Lower leg skin (tissue), 3 donors: ENCODE results near the gene ZNF560.

ENCODE experiments used
- CTCF ChIP-seq, 3 donors: fragments of 450-650 bp; IDR thresholded peaks; one replicate each; pipeline ENCODE4 v1.5.1; 2016; ENCODE audit warnings: antibody characterized with exemption in 3 of 3, mild to moderate bottlenecking in 3 of 3, moderate library complexity in 2 of 3
- POLR2A ChIP-seq, 2 donors: fragments of 450-650 bp; IDR thresholded peaks; one replicate each; pipeline ENCODE4 v1.6.1; 2016 to 2017; ENCODE audit warnings: antibody characterized with exemption in 2 of 2, mild to moderate bottlenecking in 1 of 2, moderate library complexity in 1 of 2

- TF ChIP-seq POLR2A (IDR thresholded peaks at IDR 0.05) (no peak), CTCF (IDR thresholded peaks at IDR 0.05) (no peak)
These were observed 23.4 kb downstream of the ZNF560 start for GRCh38 chr19:9474975-9475374.
